WI38 (cell line): ENCODE data around the gene SDK2.

Experiments
- H3K4me3 ChIP-seq: 2 replicates; pipeline ENCODE4 v1.5.1; 2011; ENCODE audit warnings: low read depth, mild to moderate bottlenecking, control low read depth, low read length
- TF ChIP-seq, protein P1 (sequence below): IDR thresholded peaks from 2 replicates; pipeline ENCODE4 v1.5.1; 2012; ENCODE audit warnings: low read depth, mild to moderate bottlenecking, control low read depth, low read length

Gene SDK2

DNA sequence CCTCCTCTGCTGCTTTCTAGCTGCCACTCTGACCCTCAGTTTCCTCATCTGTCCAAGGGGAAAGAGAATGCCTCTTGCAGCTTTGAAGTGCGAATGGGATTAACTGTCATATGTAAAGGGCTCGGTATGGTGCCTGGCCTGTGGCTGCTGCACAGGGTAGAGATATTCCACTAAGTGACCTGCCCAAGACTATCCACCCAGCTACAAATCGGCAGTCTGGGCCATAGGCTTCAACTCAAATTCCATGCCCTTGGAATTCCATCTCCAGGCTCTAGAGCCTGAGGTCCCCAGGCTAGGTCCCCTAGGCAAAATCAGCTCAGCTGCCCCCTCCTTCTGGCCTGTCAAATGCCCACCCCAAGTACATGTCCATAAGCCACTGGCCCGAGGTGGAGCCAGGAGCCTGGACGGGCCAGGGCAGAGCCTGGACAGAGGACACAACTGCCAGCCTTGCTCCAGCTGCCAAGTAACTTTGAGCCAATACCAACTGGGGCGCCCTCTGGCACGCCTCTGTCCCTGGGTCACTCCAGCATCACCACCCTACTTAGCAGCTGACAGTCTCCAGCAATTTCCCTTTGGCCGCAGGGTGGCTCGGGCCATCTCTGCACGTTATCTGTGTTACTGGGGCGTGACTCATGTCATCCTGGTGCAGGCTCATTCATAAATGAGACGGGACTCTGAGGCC is 57.2 kb downstream of the SDK2 start:
- TF ChIP-seq, protein P1, sequence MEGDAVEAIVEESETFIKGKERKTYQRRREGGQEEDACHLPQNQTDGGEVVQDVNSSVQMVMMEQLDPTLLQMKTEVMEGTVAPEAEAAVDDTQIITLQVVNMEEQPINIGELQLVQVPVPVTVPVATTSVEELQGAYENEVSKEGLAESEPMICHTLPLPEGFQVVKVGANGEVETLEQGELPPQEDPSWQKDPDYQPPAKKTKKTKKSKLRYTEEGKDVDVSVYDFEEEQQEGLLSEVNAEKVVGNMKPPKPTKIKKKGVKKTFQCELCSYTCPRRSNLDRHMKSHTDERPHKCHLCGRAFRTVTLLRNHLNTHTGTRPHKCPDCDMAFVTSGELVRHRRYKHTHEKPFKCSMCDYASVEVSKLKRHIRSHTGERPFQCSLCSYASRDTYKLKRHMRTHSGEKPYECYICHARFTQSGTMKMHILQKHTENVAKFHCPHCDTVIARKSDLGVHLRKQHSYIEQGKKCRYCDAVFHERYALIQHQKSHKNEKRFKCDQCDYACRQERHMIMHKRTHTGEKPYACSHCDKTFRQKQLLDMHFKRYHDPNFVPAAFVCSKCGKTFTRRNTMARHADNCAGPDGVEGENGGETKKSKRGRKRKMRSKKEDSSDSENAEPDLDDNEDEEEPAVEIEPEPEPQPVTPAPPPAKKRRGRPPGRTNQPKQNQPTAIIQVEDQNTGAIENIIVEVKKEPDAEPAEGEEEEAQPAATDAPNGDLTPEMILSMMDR = no peak
- no peak overlapping the region for H3K4me3 ChIP-seq

GRCh38 chr17:73586275-73586832 is 57.9 kb downstream of the SDK2 start:
- no peak overlapping the region for H3K4me3 ChIP-seq
- TF ChIP-seq, protein P1 = no peak

DNA sequence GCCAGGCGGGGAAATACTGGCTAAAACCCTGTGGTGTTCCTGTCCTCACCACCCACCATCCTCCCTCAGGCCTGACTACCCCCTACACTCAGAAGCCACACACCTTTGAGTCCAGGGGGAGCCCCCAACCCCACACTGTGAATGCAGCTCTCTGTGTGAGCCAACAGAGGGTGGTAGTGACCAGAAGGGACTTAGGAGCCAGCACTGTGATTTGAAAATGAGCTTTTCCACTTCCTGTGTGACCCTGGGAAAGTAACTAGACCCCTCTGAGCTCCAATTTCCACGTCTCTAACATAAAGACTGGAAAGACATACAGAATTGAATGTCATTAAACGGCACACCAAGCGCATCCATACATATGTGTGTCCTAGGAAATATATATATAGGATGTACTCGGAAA is 58.7 kb downstream of the SDK2 start:
- H3K4me3 ChIP-seq = no peak overlapping the region
- TF ChIP-seq, protein P1 = no peak

DNA sequence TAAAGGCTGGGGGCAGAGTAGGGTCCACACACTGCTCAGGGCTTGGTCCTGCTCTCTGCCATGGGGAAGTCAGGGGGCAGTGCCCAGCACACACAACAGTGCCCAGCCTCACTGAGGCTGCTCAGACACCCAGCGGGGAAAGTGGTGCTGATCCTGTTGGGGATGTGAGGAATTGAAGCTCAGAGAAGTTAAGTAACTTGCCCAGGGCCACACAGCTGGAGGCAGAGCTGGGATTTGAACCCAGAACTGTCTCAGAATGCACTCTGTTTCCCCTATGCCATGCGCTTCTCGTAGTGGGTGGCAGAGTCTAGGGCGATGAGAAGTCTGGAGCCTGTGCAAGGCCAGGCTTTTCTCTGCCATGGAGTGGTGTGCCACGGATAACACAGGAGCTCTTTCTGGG is 59.3 kb downstream of the SDK2 start:
- TF ChIP-seq, protein P1 = no peak
- no peak overlapping the region for H3K4me3 ChIP-seq

DNA sequence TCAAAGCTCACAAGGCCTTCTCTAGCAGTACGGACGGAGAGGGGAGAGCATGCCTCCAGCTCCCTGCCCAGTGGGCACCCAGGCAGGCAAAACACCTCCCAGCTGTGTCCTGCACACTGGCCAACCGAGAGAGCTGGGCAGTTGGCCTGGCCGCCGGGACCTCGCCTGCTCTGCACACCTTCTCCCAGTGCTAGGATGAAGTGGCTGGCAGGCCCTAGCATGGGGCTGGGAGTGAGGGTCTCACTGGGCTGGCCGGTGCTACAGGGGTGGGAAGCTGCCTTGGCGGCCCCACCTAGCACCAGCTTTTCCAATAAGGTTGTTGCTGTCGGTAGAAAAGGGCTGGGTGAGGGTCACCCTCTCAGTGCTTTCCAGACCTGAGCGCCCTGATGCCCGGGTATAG is 60.2 kb downstream of the SDK2 start:
- TF ChIP-seq, protein P1 = no peak
- no peak overlapping the region for H3K4me3 ChIP-seq

DNA sequence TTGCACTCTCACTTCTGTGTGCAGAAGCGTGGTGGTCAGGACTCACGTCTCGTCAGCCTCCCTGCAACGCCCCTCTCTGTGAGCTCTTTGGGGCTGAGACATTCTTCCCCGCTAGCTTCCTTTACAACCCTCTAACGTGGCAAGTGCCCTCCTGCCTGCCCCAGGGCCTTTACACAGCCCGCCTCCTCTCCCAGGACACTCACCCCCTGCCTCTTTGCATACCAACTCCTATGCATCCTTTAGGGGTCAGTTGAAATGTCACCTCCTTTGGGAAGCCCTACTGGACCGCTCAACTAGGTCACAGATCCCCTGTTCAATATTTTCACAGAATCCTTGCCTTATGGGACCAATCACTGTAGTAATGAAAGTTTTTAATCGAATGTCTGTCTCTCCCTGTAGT is 61.4 kb downstream of the SDK2 start:
- H3K4me3 ChIP-seq = no peak overlapping the region
- TF ChIP-seq, protein P1 = no peak

- TF ChIP-seq, protein P1 = no peak
- no peak overlapping the region for H3K4me3 ChIP-seq
Measured at GRCh38 chr17:73582359-73582758, 61.9 kb downstream of the SDK2 start.
